HL-60 (cell line): ENCODE data around the gene PDE6B.

Experiments used
- SPI1 ChIP-seq: IDR thresholded peaks from 2 replicates; pipeline ENCODE4 v1.6.1; 2012; ENCODE audit warnings: low read depth, mild to moderate bottlenecking, borderline replicate concordance
- TF ChIP-seq, protein P1 (sequence below): IDR thresholded peaks from one replicate; pipeline ENCODE4 v1.5.1; 2011; ENCODE audit warnings: low read length, control low read depth, inconsistent platforms; ENCODE audit not compliant: insufficient read depth

DNA sequence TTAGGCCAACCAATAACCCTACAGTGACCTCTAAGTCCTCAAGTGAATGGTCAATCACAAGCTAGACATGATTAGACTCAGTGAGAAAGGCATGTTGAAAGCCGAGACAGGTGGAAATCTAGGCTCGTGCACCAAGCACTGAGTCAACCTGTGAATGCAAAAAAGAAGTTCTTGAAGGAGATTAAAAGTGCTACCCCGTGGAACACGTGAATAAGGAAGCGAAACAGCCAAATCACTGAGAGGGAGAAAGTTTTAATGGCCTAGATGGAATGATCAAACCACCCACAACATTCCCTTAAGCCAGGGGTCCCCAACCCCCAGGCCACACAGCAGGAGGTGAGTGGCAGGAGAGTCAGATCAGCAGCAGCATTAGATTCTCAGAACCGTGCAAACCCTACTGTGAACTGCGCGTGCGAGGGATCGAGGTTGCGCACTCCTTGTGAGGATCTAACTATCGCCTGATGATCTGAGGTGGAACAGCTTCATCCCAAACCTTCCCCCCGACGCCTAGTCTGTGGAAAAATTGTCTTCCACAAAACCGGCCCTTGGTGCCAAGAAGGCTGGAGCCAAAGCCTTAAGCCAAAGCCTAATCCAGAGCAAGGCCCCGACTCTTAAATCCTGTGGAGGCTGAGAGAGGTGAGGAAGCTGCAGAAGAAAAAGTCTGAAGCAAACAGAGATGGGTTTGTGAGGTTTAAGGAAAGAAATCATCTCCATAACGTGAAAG, 19.5 kb upstream of the PDE6B start:
- TF ChIP-seq SPI1, result no peak
- TF ChIP-seq, protein P1, sequence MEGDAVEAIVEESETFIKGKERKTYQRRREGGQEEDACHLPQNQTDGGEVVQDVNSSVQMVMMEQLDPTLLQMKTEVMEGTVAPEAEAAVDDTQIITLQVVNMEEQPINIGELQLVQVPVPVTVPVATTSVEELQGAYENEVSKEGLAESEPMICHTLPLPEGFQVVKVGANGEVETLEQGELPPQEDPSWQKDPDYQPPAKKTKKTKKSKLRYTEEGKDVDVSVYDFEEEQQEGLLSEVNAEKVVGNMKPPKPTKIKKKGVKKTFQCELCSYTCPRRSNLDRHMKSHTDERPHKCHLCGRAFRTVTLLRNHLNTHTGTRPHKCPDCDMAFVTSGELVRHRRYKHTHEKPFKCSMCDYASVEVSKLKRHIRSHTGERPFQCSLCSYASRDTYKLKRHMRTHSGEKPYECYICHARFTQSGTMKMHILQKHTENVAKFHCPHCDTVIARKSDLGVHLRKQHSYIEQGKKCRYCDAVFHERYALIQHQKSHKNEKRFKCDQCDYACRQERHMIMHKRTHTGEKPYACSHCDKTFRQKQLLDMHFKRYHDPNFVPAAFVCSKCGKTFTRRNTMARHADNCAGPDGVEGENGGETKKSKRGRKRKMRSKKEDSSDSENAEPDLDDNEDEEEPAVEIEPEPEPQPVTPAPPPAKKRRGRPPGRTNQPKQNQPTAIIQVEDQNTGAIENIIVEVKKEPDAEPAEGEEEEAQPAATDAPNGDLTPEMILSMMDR, result no peak
